ENCODE results near the gene MPND.

MPND gene

GRCh38 chr19:4361152-4362046, 18.0 kb downstream of the MPND start (continued):
- TF ChIP-seq, protein P1, sequence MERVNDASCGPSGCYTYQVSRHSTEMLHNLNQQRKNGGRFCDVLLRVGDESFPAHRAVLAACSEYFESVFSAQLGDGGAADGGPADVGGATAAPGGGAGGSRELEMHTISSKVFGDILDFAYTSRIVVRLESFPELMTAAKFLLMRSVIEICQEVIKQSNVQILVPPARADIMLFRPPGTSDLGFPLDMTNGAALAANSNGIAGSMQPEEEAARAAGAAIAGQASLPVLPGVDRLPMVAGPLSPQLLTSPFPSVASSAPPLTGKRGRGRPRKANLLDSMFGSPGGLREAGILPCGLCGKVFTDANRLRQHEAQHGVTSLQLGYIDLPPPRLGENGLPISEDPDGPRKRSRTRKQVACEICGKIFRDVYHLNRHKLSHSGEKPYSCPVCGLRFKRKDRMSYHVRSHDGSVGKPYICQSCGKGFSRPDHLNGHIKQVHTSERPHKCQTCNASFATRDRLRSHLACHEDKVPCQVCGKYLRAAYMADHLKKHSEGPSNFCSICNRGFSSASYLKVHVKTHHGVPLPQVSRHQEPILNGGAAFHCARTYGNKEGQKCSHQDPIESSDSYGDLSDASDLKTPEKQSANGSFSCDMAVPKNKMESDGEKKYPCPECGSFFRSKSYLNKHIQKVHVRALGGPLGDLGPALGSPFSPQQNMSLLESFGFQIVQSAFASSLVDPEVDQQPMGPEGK (CRISPR knock-in tag; IDR thresholded peaks at IDR 0.05; ENCODE audit: borderline replicate concordance), result no peak
- no peak for TF ChIP-seq ZFP3 (CRISPR knock-in tag; IDR thresholded peaks at IDR 0.05)
- TF ChIP-seq ESRRG (CRISPR knock-in tag; IDR thresholded peaks at IDR 0.05), result no peak

GRCh38 chr19:4362101-4362828, 18.9 kb downstream of the MPND start:
- TF ChIP-seq CSDC2 (CRISPR knock-in tag; IDR thresholded peaks at IDR 0.05) (no peak), ZNF8 (CRISPR knock-in tag; IDR thresholded peaks at IDR 0.05) (no peak), ZFP30 (CRISPR knock-in tag; IDR thresholded peaks at IDR 0.05) (no peak), ARNTL (CRISPR knock-in tag; IDR thresholded peaks at IDR 0.05; ENCODE audit: borderline replicate concordance, low read depth) (no peak), GLIS3 (CRISPR knock-in tag; IDR thresholded peaks at IDR 0.05) (no peak), ISL1 (CRISPR knock-in tag; IDR thresholded peaks at IDR 0.05) (no peak), OSR1 (CRISPR knock-in tag; IDR thresholded peaks at IDR 0.05) (no peak), ZC3H10 (CRISPR knock-in tag; IDR thresholded peaks at IDR 0.05) (no peak), ZFP3 (CRISPR knock-in tag; IDR thresholded peaks at IDR 0.05) (no peak), BACH2 (CRISPR knock-in tag; IDR thresholded peaks at IDR 0.05; ENCODE audit: borderline replicate concordance) (no peak), ZNF565 (CRISPR knock-in tag; conservative IDR thresholded peaks at IDR 0.05; ENCODE audit: low read depth) (no peak), RARB (CRISPR knock-in tag; IDR thresholded peaks at IDR 0.05) (no peak)
- TF ChIP-seq, protein P1 (CRISPR knock-in tag; IDR thresholded peaks at IDR 0.05; ENCODE audit: borderline replicate concordance), result no peak
- TF ChIP-seq, protein P2, sequence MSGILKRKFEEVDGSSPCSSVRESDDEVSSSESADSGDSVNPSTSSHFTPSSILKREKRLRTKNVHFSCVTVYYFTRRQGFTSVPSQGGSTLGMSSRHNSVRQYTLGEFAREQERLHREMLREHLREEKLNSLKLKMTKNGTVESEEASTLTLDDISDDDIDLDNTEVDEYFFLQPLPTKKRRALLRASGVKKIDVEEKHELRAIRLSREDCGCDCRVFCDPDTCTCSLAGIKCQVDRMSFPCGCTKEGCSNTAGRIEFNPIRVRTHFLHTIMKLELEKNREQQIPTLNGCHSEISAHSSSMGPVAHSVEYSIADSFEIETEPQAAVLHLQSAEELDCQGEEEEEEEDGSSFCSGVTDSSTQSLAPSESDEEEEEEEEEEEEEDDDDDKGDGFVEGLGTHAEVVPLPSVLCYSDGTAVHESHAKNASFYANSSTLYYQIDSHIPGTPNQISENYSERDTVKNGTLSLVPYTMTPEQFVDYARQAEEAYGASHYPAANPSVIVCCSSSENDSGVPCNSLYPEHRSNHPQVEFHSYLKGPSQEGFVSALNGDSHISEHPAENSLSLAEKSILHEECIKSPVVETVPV (CRISPR knock-in tag; IDR thresholded peaks at IDR 0.05), result no peak
- TF ChIP-seq, protein P3, sequence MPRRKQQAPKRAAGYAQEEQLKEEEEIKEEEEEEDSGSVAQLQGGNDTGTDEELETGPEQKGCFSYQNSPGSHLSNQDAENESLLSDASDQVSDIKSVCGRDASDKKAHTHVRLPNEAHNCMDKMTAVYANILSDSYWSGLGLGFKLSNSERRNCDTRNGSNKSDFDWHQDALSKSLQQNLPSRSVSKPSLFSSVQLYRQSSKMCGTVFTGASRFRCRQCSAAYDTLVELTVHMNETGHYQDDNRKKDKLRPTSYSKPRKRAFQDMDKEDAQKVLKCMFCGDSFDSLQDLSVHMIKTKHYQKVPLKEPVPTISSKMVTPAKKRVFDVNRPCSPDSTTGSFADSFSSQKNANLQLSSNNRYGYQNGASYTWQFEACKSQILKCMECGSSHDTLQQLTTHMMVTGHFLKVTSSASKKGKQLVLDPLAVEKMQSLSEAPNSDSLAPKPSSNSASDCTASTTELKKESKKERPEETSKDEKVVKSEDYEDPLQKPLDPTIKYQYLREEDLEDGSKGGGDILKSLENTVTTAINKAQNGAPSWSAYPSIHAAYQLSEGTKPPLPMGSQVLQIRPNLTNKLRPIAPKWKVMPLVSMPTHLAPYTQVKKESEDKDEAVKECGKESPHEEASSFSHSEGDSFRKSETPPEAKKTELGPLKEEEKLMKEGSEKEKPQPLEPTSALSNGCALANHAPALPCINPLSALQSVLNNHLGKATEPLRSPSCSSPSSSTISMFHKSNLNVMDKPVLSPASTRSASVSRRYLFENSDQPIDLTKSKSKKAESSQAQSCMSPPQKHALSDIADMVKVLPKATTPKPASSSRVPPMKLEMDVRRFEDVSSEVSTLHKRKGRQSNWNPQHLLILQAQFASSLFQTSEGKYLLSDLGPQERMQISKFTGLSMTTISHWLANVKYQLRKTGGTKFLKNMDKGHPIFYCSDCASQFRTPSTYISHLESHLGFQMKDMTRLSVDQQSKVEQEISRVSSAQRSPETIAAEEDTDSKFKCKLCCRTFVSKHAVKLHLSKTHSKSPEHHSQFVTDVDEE (CRISPR knock-in tag; IDR thresholded peaks at IDR 0.05), result no peak
- ATAC-seq, result no peak

DNA sequence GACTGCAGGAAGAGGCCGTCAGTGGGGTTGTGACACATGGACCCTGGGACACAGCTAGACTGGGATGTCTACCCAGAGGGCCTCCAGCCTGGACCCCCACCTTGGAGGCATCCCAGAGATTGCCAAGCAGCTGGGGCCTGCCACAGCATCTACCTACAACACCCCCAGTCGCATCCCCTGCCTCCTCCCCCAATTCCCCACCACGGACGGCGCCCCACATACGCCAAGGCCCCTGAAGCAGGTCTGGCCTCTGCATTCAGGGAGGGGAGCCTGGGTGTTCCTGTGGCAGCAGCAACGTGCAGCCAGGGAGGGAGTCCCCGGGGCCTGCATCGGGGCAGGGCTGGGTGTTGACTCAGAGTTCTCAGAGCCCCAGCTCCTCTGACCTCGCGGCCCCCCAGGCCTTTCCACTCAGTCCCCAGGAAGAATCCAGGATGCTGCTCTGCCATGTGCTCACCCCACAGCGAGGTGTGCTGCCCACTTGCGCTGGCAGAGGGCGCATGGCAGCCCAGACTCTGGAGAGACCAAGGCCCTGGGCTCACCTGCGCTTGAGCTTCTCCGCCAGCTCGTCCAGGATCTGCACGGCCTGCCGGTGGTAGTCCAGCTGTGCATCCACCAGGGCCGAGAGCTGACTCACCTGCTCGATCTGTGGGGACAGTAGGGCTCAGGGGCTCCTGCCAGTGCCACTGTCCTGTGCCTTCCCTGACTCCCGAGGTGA, 19.6 kb downstream of the MPND start:
- peak; percentile 33 for ATAC-seq
- TF ChIP-seq PPARA (CRISPR knock-in tag; IDR thresholded peaks at IDR 0.05; ENCODE audit: borderline replicate concordance), result no peak
- no peak for TF ChIP-seq GLIS3 (CRISPR knock-in tag; IDR thresholded peaks at IDR 0.05)
- TF ChIP-seq RARB (CRISPR knock-in tag; IDR thresholded peaks at IDR 0.05), result no peak
- no peak for TF ChIP-seq TCF4 (CRISPR knock-in tag; IDR thresholded peaks at IDR 0.05; ENCODE audit: borderline replicate concordance)
- TF ChIP-seq OSR1 (CRISPR knock-in tag; IDR thresholded peaks at IDR 0.05), result no peak
- TF ChIP-seq SNAI2 (CRISPR knock-in tag; IDR thresholded peaks at IDR 0.05), result no peak
- TF ChIP-seq, protein P1 (CRISPR knock-in tag; IDR thresholded peaks at IDR 0.05; ENCODE audit: borderline replicate concordance), result no peak
- no peak for TF ChIP-seq ZFP3 (CRISPR knock-in tag; IDR thresholded peaks at IDR 0.05)
- TF ChIP-seq ZNF8 (CRISPR knock-in tag; IDR thresholded peaks at IDR 0.05), result no peak
- no peak for TF ChIP-seq ZC3H10 (CRISPR knock-in tag; IDR thresholded peaks at IDR 0.05)
- TF ChIP-seq, protein P3 (CRISPR knock-in tag; IDR thresholded peaks at IDR 0.05), result no peak
